NCI-H187 treated with DMSO at 0.1 percent for 48 hours (cell line): ENCODE data around the gene C17orf114.

Source experiments
- DNase-seq: peaks from one replicate; lab custom pipeline; 2025; lab: John Stamatoyannopoulos, UW

The C17orf114 gene

DNA sequence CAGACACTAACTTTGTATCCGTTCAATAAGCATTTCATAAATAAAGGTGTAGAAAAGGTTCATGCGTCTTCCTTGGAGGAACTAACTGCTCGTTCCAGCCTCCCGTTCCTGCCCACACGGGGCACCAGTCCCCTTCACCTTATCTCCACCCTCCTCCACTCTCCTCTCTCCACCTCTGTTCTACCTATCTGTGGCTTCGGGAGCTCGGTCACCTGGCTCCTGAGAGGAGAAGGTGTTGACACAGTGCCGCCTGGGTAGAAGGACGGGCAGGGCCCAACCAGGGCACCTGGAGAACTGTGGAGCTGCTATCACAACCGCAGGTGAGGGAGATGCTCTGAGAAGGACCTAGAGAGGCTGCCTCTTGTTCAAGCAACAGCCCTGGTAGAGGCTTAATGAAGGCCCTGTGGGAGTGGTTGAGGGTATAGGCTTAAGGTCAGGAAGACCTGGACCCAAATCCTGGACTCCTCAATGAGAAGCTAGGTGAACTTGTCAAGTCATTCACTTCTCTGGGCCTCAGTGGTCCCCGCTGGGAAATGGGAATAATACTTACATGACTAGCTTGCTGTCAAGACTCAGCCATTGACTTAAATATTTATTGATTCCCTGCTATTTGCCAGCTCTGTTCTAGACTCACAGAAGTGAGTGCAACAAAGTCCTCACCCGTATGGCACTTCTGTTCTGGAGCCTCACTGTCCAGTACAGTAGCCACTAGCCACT is 21.4 kb upstream of the C17orf114 start:
- DNase-seq, result no peak

DNA sequence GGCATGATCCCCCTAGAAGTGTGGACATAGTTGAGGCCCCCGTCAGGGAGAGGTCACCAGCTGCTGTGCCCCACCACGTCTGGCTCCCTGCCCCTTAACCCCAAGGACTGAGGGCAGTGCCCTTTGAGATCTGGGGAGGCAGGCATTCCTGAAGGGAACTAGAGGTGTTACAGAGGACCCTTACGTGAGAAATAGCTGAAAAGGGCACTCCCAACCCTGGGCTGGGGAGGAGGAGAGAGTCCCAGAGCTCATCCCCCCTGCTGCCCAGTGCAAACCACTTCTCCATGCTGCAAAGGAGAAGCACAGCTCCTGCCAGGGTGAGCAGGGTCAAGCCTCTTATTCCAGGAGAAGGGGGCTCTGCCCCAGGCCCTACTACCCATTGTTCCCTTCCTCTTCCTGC is 20.7 kb upstream of the C17orf114 start:
- DNase-seq, result no peak

- DNase-seq, result no peak
These were observed 16.1 kb upstream of the C17orf114 start for GRCh38 chr17:4818276-4818675.

- no peak for DNase-seq
These were observed 14.7 kb upstream of the C17orf114 start for GRCh38 chr17:4816826-4817225.

DNA sequence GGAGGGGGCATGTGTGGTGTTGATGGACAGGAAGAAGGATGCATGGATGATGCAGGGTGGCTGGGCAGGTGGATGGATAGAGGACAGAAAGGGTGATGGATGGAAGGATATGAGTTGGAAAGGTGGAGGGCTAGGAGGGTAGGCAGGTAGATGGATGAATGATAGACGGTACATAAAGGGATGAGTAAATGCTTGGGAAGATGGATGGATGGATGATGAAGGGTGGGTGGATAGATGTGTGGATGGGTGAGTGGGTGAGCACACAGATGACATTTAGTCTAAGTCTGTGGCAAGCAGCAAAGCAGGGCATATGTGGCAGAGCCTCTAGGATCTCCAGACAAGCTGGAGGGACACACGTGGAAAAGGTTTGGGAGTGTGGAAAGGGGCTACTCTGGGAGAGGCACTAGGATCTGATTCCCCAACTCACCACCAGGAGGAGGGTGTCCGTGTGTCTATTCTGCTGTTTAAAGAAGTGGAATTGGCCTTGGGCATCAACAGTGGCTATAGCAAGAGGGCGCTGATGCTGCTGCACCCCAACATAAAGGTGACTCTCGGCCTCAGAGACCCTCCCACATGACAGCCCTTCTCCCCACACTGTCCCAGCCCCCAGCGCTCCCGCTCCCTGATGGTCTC is 13.0 kb upstream of the C17orf114 start:
- no peak for DNase-seq

- DNase-seq, result no peak
These were observed 10.6 kb upstream of the C17orf114 start for GRCh38 chr17:4812690-4813089.

- DNase-seq, result no peak
These were observed 9.3 kb upstream of the C17orf114 start for GRCh38 chr17:4811471-4811870.

DNA sequence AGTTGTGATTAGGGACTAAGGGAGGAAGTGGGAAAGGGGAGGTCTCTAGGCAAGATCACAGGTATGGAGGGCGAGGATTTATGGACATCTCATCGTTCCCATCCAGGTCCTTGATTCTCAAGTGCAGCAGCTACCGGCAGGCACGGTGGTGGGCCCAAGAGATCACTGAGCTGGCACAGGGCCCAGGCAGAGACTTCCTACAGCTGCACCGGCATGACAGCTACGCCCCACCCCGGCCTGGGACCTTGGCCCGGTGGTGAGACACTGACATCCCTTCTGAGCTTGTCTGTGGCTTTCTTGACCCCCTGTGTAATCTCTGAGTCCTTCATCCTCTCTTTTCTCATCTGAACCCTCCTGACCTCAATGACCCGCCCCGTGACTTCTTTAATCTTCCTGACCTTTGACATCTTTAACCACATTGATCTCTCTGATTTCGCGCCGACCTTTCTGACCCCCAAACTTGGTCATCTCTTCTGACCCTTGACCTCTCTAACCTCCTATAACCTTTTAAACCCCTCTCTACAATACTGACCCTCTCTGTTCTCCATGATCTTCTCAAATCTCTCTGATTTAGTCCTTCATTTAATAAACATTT is 8.7 kb upstream of the C17orf114 start:
- DNase-seq, result no peak

DNA sequence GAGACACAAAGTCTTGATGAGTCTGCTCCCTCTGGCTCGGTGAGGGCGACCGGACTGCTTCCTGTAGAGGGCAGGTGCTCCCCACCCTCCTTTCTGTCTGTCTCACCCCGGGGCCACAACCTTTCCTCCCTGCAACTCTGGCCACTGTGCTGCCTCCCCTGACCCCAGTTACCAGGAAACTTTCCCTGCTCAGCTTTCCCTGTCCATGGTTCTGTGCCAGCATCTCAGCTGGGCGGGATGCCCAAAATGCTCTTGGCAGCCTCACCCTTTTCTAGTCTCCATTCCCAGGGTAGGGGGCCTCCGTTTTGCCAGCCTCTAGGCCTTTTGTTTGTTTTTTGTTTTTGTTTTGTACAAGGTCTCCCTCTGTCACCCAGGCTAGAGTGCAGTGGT is 6.2 kb upstream of the C17orf114 start:
- DNase-seq, result no peak

DNA sequence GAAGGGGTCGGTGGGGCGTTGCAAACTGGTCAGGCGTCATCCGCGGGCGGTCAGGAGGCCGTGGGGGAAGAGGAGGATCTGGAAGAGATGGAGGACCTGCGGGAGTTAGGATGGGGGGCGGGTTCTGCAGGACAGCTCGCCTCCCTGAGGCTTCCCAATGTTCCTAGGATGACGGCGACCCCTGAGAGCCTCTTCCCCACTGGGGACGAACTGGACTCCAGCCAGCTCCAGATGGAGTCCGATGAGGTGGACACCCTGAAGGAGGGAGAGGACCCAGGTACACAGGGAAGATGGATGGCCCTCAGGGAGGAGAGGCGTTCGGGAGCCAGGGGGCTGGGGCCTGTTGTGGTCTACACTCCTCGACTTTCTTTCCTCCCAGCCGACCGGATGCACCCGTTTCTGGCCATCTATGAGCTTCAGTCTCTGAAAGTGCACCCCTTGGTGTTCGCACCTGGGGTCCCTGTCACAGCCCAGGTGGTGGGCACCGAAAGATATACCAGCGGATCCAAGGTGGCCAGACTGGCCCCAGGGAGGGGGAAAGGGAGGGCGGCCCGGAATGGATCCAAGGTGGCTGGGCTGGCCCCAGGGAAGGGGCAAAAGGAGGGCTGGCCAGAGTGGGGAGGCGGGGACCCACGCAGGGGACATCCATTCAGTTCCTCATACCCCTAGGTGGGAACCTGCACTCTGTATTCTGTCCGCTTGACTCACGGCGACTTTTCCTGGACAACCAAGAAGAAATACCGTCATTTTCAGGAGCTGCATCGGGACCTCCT is 5.7 kb upstream of the C17orf114 start:
- DNase-seq, result no peak

DNA sequence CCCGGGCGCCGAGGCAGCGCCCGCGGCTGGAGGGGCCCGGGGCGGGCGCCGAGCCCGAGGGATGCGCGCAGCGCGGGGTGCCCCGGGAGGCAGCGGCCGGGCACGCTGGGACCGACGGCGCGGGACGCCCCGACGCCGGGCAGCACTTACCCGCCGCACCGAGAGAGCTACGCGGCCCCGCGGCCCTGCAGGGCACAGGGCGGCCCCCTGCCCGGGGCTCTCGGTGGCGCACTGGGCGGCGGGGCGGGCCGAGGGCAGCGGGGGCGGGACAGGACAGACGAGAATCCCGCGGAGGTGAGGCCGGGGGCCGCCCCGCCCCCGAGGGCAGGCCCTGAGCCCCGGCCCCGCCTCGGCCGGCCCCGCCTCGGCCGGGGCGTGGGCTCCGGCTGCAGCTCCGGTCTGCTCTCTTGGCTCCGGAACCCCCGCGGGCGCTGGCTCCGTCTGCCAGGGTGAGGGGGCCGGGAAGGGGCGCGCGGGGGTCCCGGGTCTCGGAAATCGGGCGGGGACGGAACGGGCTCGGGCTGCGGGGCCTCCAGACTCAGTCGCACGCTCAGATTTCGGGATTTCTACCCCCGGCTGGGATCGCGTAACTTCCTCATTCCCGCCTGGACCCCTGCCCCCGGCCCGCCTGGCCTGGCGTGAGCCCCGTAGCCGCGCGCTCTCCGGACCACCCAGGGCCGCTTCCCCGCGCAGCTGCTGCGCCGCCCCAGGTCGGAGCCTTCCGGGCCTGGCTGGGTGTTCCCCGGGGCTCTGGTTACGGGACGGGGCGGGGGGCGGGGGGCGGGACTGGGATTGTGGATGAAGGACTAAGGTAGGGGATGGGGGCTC is 4.9 kb upstream of the C17orf114 start, which contains the start of gene PLD2:
PLD2 (plus strand) TSS at position 376 of the 828 bp plus-strand sequence. CDS start 621 bp downstream, outside the sequence.
- no peak for DNase-seq

DNA sequence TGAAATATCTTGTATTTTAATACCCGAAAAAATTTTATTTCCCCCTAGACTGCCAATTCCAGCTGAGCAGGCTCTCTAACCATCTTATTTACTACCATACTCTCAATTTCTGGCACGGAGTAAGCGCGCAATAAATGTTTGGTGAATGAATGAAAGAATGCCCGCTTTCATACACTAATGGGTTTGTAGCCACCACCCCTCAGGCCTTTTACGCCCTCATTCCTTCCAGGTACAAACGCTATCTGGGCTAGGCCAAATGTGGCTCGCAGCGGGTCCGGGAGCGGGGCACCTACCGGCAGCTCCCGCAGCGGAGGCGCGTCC is 4.3 kb upstream of the C17orf114 start:
- no peak for DNase-seq

GRCh38 chr17:4800462-4801196 is 1.5 kb downstream of the C17orf114 start:
- DNase-seq, result no peak

GRCh38 chr17:4796552-4796920 is 5.6 kb downstream of the C17orf114 start:
- no peak for DNase-seq

DNA sequence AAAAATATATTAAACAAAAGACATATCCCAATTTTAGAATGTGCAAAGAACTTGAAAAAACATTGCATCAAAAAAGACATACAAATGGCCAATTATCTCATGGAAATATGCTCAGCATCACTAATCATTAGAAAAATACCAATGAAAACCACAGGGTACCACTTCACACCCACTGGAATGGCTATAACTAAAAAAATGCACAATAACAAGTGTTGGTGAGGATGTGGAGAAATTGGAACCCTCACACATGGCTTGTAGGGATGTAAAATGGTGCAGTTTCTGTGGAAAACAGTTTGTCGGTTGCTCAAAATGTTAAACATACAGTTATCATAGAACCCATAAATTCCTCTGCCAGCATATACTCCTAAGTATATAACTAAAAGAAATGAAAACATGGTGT is 7.0 kb downstream of the C17orf114 start:
- DNase-seq, result no peak

DNA sequence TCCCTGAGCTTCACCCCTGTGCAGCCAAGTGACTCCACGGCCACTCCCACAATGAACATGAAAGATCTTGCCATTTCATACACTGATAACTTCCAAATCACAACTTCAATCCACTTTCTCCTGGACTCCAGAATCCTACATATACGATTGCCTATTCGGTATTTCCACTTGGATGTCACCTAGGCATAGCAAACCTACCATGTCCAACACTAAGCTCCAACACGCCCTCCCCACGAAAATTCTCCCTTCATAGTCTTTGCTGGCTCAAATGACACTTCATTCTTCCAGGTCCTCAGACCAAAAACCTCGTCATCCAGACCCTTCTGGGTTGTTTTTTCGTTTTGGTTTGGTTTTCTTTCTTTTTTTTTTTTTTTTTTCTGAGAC is 11.4 kb downstream of the C17orf114 start:
- no peak for DNase-seq

- no peak for DNase-seq
These were observed 12.0 kb downstream of the C17orf114 start for GRCh38 chr17:4789951-4790704.

DNA sequence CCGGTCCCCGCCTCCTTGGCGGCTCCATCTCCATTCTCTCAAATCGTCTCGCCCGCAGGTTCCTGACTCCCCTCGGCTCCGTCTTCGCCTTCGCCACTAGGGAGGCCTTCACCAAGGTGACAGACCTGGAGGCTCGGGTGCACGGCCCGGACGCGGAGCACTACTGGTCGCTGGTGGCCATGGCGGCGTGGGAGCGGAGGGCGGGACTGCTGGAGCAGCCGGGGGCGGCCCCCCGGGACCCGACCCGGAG is 12.5 kb downstream of the C17orf114 start:
- no peak for DNase-seq

- no peak for DNase-seq
These were observed 13.1 kb downstream of the C17orf114 start, which contains the start of gene GLTPD2 for GRCh38 chr17:4788807-4789700. Gene GLTPD2, plus strand, starts transcription at chr17:4788964. Its CDS starts 48 bp downstream, at chr17:4789012.
